NT2/D1 (cell line): ENCODE data around the gene GBP6.
"Not testable (repeated sequence)": the region's sequence is repeated elsewhere in the genome, so short reads cannot be mapped to it uniquely, and the experiment has no call there.

Experiments
- SUZ12 ChIP-seq: IDR thresholded peaks from 2 replicates; pipeline ENCODE4 v1.6.1; 2011; ENCODE audit not compliant: insufficient read length, insufficient read depth; ENCODE audit errors: extremely low read depth
- YY1 ChIP-seq: IDR thresholded peaks from 2 replicates; pipeline ENCODE4 v1.6.1; 2011; ENCODE audit not compliant: insufficient read length, insufficient read depth
- ZNF274 ChIP-seq: IDR thresholded peaks from 2 replicates; pipeline ENCODE4 v1.6.1; 2011; ENCODE audit warnings: mild to moderate bottlenecking, low read depth, low read length

- TF ChIP-seq ZNF274, SUZ12, YY1: not testable (repeated sequence)
Observed at GRCh38 chr1:89345479-89345878, 18.4 kb upstream of the GBP6 start.
